HG02973 (cell line): ENCODE data around the gene BCAS3.
A peak's percentile ranks its signal among the peaks of the same experiment; 100 is the strongest.
"Not testable (repeated sequence)": the region's sequence is repeated elsewhere in the genome, so short reads cannot be mapped to it uniquely, and the experiment has no call there.

ENCODE experiments used
- ATAC-seq: cut with Tn5 transposase; IDR thresholded peaks from one replicate; pipeline ENCODE4 v1.9.1; 2021; ENCODE audit warnings: moderate library complexity; ENCODE audit not compliant: unreplicated experiment

The BCAS3 gene

DNA sequence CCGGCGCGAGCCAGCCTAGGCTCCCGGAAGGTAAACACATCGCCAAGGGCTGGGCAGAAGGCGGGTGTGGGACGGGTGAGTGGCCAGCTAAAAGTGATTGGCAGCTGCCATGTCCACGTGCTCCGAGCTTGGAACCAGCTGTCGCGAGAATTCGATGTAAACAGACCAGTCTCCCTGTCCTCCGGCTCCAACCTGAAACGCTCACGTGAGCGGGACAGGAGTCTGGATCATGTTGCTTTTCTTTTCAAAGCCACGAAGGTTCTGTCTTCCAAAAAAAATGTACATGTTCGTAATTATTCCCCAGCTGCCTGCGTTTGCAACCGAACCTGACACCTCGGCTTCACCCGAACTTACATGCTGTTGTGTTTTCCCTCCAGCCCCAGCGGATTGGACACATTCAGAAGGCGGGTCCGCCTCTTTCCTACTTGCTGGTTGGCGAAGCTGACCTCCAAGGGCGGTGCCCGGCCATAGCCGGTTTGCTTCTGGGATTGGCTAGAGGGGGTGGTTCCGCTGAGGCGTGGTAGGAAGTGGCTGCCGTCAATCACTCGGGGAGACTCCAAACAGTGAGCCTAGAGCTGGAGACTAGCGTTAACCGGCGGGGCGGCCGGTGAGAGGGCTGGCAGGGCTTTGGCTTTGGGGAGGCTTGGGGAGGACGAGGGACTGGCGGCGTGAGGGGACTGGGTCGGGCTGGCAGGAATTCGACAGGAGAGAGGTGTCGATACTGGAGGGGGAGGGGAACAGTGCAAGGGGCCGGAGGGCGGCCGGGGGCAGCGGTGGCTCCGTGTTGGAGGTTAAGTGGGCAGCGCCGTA is at the start of gene BCAS3:
Gene BCAS3 (plus strand): TSS at position 544 of the 810 bp plus-strand sequence.
- peak; percentile 98 for ATAC-seq

DNA sequence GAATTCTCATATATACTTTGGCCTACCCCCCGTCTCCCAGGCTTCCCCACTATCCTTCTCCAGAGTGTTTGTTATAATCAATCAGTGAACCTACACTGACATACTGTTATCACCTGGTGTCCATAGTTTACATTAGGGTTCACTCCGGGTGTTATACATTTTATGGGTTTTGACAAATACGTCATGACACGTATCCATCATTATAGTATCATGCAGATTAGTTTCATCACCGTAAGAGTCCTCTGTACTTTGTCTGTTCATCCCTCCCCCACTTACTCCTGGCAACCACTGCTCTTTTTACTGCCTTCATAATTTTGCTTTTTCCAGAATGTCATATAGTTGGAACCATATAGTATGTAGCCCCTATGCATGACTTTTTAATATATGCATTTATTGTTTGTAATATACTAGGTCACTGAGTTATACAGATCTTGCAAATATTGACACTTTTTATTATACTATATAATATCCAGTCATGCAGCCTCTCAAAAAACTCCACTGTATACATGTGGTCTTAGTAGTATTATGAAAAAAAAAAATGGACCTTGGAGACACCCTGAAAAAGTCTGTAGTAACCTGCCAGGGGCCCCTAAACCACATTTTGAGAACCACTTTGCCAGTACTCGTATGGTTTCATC is 49.3 kb upstream of the BCAS3 start:
- ATAC-seq = no peak

DNA sequence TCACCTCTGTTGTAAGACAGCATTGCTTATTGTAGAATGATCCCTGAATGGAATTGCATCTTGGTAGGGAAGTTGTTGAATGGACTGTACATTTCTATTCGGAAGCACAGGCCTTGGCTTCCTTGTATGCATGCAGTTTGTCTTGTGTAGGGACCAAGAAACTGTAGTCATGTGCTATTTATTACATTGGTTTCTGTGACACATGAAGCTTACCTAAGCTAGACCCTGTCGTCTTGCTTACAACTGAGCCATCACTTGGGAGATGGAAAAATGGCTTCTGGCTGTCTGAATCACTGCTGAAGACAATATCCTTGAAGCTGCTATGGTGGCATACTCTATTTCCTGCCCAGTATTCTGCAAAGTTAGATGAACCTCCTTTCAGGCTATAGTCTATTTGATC is 48.5 kb upstream of the BCAS3 start:
- ATAC-seq = no peak

DNA sequence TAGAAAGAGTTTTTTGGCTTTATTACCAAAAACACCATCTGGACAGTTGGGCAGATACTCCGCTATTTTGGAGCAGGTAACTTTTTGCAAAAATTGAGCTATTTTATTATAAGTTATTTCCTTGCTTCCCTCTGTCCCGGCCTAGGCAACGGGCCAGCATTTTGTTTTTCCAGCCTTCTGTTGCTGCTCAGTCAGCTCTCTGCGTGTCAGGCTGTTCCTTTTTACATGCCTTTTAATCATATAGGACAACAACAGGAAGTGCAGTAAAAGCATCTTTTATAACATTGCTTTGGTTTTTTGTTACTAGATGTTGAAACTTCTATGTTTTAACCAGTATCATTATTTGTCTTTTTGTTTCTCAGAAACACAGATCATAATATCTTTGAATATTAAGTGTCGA is 47.3 kb upstream of the BCAS3 start:
- no peak for ATAC-seq

DNA sequence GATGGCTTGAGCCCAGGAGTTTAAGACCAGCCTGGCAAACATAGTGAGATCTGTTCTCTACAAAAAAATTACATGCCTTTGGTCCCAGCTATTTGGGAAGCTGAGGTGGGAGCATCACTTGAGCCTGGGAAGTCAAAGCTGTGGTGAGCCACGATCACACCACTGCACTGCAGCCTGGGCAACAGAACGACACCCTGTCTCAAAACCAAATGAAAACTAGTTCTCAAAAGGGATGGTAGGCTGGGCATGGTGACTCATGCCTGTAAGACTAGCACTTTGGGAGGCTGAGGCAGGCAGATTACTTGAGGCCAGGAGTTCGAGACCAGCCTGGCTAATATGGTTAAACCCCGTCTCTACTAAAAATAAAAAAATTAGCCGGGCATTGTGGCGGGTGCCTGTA is 46.5 kb upstream of the BCAS3 start:
- no peak for ATAC-seq

DNA sequence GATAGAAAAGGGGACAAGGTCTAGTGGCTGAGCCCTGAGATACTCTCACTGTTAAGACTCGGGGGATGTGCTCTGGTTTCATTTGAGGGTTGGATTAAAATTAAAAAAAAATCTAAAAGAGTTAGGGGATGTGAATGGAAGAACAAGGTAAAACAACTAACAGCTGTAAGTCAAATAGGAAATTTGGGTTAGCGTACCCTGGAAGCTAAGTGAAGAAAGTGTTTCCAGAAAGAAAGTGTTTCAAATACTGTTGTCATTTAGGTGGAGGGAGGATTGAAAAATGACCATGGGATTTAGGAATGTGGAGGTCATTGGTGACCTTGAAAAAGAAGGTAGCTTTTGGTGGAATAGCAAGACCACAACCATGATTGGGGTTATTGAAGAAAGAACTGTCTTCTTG is 40.0 kb upstream of the BCAS3 start:
- ATAC-seq = no peak

DNA sequence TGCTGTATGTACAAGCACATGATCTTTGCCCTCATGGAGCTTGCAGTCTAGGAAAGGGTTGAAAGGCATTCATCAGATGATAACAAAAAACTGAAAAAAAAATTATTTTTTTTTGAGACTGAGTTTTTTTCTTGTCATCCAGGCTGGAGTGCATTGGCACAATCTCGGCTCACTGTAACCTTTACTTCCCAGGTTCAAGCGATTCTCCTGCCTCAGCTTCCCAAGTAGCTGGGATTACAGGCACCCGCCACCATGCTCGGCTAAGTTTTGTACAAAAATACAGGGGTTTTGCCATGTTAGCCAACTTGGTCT is 38.7 kb upstream of the BCAS3 start:
- no peak for ATAC-seq

DNA sequence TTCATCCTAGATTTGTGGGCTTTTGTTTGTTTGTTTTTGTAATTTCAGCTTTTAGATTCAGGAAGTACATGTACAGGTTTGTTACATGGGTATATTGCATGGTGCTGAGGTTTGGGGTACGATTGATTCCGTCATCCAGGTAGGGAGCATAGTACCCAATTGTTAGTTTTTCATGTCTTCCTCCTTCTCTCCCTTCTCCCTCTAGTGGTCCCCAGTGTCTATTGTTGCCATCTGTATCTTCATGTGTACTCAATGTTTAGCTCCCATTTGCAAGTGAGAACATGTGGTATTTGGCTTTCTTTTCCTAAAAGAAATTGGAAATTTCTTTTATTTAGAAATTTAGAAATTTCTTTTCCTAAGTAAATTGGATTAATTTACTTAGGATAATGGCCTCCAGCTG is 37.1 kb upstream of the BCAS3 start:
- no peak for ATAC-seq

DNA sequence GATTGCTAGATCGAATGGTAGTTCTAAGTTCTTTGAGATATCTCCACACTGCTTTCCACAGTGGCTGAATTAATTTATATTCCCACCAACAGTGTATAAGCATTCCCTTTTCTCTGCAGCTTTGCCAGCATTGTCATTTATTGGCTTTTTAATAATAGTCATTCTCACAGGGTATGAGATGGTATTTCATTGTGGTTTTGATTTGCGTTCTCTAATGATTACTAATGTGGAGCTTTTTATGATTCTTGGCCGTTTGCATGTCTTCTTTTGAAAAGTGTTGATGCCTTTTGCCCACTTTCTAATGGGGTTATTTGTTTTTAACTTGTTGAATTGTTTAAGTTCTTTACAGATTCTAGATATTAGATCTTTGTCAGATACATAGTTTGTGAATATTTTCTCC is 36.5 kb upstream of the BCAS3 start:
- no peak for ATAC-seq

DNA sequence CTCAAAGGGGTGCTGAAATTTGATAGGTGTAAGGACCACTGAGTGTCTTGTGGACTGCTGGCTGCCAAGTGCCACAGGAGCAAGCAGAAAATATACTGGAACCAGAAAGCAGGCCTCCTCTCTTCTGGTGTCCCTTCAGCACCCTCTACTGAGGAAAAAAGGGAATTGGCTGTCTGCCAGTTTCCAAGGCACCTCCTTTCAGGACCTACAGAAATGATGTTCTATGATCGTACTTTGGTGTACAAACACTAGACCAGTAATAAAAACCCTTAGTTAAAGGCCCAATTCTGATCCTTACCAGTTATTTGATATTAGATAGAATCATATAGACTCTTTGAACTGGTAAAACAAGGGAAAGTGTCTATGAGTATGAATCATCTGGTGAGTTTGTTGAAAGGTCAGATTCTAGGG is 35.8 kb upstream of the BCAS3 start:
- ATAC-seq = no peak

DNA sequence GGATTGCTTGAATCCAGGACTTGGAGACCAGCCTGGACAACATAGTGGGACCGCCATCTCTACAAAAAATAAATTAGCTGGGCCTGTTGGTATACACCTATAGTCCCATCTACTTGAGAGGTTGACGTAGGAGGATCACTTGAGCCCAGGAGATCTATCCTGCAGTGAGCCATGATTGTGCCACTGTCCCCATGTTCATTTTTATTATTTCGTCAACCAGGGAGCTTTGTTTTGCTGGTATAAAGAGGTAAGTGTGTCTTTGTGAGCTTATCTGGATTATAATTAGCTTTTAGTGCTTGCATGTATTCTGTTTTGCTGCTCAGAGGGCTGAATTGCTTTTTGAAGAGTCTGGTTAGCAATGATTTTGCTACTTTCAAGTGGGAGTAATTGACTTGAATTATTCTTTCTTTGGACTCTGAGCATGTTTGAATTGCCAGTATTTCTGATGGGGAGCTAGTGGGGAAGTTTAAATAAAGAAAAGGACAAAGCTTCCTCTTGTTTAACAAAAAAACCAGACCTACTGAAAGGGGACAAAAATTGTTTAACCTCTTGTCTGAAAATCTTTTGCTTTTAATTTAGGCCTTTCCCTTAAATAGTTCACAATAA is 31.6 kb upstream of the BCAS3 start:
- no peak for ATAC-seq

DNA sequence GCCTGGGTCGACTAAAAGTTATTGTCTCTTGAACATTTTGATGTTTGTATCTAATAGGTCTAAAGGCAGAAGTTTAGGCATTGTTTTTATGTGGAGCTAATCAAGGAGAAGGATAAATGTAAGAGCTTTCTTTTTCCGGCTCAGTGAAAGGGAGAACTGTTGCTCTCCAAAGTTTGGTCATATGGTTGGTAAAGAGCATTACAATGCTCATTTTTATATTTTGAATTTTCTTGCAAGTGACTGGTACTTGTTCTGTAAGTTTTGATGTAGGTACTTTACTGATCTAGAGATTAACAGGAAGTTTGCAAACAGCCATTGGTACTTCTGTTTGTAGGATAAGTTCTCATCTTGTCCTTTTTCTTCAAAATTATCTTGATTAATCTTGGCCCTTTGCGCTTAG is 30.9 kb upstream of the BCAS3 start:
- ATAC-seq = no peak

DNA sequence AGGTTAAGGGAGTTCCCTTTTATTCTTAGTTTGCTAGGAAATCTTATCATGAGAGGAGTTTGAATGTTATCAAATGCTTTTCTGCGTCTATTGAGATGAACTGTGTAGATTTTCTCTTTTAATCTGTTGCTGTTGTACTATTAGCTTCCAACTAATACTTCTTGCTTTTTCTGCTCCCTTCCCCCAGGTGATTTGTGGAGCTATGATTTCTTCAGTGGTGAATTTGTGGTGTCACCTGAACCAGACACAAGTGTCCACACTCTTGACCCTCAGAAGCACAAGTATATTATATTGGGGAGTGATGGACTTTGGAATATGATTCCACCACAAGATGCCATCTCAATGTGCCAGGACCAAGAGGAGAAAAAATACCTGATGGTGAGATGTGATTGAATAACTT is 29.9 kb upstream of the BCAS3 start:
- no peak for ATAC-seq

DNA sequence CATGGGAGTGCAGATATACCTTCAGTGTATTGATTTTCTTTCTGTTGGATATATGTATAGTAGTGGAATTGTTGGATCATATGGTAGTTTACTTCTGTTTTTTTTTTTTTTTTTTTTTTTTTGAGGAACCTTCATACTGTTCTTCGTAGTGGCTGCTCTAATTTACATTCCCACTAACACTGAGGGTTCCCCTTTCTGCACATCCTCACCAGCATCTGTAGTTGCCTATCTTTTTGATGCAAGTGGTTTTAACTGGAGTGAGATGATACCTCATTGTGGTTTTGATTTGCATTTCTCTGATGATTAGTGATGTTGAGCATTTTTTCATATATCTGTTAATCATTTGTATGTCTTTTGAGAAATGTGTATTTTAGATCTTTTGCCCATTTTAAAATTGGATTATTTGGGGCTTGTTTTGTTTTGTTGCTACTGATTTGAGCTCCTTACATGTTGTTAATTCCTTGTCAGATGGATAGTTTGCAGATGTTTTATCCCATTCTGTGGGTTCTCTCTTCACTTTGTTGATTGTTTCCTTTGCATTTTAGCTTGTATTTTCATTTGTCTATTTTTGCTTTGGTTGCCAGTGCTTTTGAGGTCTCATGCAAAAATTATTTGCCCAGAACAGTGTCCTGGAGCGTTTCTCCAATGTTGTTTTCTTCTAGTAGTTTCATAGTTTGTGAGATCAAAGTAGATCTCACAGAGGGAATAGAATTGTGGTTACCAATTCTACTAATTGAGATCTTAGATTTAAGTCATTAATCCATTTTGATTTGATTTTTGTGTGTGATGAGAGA is 25.0 kb upstream of the BCAS3 start:
- ATAC-seq = peak; percentile 87

DNA sequence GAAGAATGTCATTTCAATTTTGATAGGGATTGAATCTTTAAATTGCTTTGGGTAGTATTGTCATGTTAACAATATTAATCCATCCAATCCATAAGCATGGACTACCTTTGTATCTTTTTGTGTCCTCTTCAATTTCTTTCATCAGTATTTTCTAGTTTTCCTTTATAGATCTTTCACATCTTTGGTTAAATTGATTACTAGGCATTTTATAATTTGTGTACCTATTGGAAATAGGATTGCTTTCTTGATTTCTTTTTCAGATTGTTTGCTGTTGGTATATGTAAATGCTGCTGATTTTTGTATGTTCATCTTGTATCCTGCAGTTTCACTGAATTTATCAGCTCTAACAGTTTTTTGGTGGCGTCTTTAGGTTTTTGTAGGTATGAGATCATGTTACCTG is 24.1 kb upstream of the BCAS3 start:
- ATAC-seq = no peak

DNA sequence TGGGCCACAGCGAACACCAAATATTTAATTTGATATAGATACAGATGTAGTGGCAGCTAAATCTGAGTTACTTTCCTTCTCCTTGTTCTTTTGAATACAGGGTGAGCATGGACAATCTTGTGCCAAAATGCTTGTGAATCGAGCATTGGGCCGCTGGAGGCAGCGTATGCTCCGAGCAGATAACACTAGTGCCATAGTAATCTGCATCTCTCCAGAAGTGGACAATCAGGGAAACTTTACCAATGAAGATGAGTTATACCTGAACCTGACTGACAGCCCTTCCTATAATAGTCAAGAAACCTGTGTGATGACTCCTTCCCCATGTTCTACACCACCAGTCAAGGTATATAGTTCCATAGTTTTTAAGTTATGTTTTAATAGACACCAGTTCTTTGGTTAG is 21.2 kb upstream of the BCAS3 start:
- ATAC-seq = no peak

DNA sequence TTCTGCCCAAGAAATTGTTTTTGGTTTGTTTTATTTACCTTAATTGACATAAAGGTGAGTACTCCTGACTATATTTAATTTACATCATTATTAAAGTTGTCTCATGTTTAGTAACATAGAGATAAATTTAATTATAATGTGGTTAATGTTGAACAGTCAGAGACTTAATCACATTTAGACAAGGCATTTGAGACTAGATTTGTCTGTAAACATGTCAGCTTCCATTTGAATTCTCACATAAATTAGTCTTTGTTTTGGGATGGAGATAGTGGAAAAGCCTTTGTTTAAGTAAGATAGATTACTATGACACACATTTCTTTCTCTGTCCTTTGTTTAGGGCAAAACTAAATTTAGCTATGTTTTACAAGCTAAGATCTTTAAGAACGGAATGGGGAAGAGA is 18.5 kb upstream of the BCAS3 start:
- ATAC-seq = no peak

DNA sequence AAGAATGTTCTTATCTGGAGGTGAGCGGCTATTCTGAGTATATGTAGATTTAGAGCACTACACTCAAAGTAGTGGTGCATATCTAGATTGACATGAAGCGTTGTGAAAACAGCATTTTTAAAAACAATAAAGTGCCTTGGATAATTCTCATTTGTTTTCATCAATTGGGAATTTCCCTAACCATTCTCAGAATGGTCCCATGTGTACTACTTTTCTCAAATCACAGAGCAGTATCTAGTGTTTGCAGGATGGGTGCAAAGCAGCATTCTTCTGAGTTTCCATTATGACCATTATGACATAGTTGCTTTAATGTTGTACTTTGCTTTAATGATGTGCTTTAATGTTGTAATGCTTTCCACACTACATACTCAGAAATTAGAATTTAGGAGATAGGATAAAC is 16.2 kb upstream of the BCAS3 start:
- no peak for ATAC-seq

DNA sequence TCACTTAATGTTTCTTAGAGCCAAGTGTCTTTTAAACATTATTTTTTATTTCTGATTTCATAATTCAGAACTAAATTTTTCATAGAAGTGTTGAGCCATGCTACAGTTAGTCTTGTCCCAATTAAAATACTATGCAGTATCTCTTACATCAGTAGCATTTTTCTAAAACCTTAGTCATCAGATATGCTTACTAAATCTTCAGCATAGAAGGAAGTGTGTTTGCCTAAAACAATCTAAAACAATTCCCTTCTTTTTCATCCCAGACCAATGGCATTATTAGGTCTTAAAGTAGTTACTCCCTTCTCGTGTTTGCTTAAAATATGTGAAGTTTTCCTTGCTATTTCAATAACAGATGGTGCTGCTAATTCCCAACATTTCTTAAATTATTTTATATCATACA is 13.6 kb upstream of the BCAS3 start:
- ATAC-seq = no peak

DNA sequence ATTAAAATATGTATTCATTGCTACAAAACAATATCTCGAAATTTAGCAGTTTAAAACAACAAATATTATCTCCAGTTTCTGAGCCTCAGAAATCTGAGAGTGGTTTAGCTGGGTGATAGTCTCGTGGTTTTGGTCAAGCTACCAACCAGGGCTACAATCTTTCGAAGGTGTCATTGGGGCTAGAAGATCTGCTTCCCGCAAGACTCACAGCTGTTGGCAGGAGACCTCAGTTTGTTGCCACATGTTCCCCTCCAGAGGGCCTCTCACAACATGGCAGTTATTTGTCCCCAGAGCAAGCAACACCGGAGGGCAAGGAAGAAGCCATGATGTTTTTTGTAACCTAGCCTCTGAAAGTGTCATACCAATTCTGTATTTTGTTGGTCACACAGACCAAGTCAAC is 12.0 kb upstream of the BCAS3 start:
- ATAC-seq = no peak

DNA sequence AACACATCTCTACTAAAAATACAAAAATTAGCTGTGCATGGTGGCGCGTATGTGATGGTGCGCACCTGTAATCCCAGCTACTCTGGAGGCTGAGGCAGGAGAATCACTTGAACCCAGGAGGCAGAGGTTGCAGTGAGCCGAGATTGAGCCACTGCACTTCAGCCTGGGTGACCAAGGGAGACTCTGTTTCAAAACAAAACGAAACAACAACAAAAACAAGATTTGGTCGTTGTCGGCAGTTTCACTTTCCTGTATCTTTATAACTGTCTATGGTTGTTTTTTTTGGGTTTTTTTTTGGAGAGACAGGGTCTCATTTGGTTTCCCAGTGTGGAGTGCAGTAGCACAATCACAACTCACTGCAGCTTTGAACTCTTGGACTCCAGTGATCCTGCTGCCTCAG is 8.9 kb upstream of the BCAS3 start:
- not testable (repeated sequence) for ATAC-seq

DNA sequence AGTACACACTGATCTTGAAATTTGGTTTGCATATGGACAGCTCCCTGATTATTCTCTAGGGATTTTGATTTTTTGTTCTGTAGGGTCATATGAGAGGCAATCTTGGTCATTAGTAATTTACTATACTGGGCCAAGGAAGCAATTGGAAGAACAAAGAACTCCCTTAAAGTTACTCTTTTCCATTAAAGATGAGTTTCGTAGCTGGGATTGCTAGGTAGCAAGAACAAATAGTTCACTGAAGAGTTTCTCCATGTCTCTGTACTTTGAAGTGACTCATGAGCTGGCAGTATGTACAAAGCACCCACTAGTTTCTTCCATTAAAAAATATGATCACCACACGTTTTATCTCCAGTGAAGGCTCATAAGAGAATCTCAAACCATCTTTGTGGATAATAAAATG is 6.2 kb upstream of the BCAS3 start:
- ATAC-seq = no peak
